Activated T-cell treated with anti-CD3 and anti-CD28 coated beads for 1 hour (primary cell): Measurements from ENCODE around the gene ETV7.
"Not testable (repeated sequence)": the region's sequence is repeated elsewhere in the genome, so short reads cannot be mapped to it uniquely, and the experiment has no call there.

Experiments used
- DNase-seq: peaks from one replicate; pipeline ENCODE4 v3.0.0-alpha.2; 2020; ENCODE audit warnings: low read depth

The ETV7 gene

DNA sequence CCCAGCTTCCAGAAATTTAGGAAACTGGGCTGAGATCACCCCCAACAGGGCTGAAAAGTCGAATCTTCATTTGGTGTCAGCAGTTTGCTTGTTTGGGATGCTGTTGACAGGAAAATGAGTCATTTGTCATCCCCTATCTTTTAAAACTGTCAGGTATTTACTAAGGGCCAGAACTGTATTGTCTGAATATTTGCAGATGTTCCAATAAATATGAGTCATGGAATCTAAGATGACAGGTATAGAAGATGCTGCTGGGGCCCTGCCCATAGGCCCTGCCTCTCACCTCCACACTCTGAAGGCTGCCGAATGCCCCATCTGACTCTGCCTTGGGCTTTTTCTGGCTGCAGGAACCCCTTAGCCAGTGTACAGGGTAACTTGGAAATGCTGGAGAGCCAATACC, 3.9 kb downstream of the ETV7 start:
- no peak for DNase-seq

DNA sequence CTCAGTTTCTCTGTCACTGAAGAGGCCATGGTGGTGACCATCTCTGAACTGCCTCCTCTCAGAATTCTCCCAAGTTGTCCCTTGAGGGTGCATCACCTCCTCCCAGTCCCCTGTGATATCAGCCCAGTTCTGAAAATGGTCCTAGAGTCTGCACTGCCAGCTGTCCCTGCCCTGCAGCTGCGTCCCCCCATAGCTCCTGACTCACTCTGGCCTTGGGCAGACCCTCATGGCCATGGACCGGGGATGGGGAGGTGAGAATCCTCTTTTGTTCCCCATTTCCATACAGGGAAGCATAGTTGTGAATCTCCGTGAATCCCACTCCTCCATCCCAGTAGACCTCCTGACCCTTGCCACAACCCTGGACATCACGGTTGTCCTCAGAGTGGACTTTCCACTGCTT, 4.5 kb downstream of the ETV7 start:
- DNase-seq: no peak

DNA sequence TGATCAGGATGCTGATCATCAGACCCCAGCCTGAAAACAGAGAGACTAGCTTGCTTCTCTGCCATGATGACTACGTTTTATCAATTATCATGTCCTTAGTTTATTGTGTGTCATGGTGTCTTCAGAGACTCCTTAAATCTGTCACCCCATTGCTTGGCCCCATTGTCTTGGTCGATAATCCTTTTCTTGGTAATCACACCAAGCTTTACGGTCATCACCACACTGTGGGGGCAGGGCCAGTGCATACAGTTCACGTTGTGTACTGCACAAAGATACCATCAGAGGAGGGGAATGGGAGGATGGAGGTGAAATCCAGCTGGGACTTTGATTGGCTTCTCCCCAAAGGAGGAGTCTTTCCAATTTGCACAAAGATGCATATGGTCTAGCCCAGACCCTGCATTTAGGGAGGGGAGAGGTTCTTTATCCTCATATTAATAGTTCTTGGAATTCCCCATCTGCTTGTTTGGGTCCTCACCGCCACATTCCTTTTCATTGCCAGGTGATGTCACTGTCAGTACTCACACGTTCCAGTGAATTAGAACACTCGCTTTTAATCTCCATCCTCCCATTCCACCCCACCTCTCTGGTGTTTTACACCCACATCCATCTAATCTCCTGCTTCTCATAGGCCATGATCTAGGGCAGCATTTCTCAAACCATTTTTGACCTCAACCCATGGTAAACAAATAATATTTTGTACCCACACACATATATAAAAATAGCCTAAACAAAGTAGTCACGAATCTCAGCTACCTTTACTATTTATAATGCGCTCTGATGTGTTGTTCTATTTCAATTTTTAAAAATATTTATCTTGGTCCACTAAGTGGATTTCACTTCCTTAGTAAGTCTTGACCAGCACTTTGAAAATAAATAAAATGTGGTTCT, 5.7 kb downstream of the ETV7 start:
- no peak for DNase-seq

DNA sequence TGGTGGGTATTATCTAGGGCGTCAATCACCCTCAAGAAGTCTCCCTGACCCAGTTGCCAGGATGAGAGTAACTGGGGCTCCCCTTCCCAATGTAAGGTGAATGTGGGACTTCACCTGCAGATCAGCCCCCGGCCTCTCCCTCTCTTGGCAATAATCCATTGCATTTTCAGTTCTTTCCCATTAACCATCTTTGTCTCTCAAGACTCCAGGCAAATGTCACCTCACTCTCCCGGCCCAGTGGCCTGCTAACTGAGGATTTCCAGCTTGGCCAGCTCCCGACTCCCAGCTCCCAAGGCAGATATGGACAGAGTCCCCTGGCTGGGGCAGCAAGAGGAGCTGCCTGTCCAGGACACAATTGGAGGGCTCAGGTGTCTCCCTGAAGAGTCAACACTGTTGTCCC, 7.3 kb downstream of the ETV7 start:
- no peak for DNase-seq

DNA sequence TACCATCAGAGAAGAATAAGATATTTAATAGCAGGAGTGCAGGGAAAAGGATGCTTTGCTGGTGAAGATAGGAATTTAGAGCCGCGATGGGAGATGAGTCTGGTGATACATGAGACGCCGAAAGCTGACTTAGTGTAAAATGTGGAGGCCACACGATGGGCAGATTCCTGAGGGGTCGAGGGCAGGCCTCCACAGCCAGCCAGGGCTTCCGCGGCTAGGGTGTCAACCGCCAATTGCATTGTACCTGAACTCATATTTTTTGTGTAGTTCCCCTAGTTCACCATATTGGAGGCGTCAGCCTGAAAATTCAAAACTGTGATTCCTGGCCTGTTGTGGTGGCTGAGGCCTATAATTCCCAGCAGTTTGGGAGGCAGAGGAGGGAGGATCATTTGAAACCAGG, 8.5 kb downstream of the ETV7 start:
- no peak for DNase-seq

DNA sequence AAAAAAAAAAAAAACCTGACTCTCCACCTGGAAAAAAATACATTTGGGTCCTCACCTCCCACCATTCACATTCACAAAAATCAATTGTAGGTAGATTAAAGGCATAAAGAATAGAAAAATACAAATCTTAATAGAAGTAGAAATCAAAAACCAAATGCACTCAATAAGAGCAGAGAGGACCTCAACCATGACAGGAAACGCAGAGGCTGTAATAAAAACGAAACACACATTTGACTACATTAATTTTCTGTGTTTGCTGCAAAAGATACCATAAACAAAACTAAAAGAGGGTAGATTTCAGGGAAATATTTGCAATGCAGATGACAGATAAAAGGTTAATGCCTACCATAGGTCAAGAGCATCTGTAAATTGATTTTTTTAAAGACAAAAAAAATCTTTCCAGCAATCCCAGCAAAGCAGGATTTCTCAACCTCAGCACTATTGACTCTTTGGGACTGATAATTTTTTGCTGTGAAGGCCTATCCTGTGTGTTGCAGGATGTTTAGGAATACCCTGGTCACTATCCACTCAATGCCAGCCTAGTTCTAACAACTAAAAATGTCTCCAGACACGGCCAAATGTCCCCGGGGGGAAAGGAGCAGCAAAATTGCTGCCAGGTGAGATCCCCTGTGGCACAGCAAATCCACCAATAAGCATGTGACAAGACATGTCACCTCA, 9.1 kb downstream of the ETV7 start:
- no peak for DNase-seq

DNA sequence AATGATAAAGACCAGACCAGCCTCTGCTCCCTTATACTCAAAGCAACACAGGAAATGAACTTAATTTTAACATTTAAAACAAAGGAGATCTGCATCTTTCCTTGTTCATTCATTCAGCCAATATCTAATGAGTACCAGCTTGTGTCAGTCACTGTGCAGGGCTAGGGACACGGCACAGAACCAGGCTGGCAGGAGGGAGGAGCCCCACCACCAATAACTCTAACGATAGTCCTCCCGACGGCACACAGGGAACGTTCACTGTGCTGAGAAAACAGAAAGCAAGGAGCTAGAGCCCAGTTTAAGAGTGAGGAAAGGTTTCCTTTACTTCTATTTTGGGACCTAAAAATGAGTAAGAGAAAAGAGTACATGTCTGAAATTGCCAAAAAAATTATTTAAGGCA, 9.9 kb downstream of the ETV7 start:
- no peak for DNase-seq

DNA sequence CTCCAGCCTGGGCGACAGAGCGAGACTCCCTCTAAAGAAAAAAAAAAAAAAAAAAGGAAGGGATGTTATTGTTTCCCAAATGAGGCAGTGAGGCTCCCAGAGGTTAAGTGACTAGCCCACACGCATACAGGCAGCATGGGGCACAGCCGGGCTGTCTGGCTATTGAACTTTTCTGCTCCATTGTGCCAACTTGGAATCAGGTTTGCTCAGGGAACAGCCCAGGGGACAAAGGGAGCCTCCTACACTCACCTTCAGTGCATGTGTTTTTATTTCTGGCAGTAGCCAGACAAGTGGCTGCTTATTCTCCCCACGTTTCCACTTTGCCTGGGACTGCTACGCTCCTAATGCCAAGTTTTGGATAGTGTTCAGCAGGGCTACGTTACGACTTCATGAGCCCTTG, 10.7 kb downstream of the ETV7 start:
- no peak for DNase-seq

DNA sequence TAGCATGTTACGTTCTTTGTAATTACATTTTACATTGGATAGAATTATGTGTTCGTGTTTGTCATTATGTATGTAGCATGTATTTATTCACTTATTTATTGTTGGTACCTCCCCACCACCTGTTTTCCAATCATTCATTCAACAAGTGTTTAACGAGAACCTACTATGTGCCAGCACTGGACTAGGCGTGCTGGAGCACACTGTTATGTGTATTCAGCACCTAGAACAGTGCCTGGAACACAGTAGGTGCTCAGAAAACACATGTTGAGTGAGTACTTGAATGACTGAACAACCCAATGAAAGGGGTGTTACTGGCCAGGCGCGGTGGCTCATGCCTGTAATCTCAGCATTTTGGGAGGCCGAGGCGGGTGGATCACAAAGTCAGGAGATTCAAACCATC, 11.3 kb downstream of the ETV7 start:
- no peak for DNase-seq

DNA sequence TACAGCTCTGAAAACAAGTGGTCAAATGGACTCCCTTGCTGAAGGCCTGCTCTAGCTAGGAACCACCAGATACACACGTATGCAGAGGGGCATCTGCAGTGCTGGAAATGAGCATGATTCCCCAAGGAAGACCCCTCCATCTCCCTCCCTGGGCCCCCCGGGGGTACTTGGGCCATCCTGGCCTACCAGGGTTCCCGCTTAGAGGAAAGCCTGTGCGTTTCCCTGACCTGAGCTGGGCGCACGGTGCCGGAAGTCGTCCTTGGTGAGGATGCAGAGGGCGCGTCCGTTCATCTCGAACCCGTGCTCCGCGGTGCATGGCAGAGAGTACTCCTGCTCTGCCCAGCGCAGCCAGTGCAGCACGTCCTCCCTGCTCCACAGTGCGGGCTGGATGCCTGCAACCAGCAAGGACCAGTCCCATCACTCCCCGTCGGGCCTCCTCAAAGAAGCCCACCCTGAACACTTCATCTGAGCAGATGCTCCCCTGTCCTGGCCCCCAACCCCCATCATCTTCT, 11.8 kb downstream of the ETV7 start:
- DNase-seq: no peak

DNA sequence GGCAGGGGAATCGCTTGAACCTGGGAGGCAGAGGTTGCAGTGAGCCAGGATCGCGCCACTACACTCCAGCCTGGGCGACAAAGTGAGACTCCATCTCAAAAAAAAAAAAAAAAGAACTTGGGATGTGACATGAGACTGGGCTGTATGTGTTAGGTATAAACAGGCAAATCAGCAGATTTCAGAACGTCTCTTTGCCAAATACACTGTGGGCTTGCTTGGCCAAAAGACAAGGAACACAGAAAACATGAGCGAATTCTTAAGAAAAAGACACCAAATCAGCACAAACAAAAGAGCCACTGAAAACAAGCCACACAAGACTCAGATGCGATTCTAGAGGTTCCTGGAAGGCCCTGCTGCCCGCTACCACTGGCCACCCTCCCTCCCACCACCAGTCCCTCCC, 12.5 kb downstream of the ETV7 start:
- no peak for DNase-seq

DNA sequence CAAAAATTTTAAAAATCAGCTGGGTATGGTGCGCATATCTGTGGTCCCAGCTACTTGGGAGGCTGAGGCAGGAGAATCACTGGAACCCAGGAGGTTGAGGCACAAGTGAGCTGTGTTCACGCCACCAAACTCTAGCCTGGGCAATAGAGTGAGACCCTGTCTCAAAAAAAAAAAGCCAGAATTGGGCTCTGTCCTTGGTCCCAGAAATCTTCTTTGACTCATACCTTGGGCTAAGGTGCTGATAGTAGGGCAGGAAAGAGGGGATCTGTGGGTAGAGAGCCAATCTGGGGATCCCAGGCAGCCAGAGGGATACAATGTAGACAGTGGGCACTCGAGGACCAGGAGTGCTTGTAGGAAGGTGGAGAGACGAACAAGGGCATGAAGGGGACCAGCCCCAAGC, 13.3 kb downstream of the ETV7 start:
- DNase-seq: no peak

DNA sequence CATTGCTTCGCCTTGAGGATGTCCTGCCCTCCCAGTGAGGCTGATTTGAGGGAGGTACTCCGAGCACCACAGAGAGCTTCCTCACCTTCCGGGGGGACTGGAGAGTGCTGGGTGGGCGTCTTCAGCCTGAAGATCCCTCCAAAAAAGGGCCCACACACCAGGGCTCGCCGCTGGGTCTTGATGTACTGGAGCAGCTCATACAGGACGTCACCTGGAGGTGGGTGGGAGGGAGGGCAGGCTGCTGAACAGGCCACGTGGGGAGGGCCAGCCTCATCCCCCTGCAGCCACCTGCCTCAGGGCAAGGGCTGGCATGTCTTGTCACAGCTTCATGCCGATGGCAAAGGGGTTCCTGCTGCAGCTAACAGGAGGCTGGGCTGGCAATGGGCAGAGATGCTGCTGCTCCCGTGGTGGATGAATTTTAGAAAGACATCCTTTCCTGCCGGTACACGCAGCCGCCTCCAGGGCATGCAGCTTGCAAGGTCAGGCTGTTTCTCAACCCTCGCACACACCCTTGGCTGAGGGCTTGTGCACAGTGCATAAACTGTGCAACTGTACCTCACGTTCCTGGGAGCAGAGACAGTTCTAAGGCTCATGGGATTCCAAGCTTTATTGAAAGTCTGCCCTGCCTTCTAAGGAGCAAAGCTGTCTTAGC, 14.0 kb downstream of the ETV7 start:
- DNase-seq: no peak

DNA sequence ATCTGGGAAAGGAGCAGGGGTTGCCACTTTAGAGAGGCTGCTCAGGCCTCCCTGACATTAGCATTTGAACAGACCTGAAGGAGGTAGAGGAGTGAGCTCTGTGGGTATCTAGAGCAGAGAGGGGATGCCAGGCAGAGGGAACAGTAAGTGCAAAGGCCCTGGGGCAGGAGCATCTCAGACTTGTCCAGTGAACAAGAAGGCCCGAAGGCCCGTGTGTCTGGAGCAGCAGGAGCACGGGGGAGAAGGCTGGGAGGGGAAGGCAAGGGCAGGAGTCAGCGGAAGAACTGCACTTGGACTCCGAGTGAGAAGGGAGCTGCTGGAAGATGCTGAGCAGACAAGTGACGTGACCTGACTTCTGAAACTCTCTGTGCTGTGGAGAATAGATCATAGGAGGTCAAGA, 15.4 kb downstream of the ETV7 start:
- DNase-seq: no peak

DNA sequence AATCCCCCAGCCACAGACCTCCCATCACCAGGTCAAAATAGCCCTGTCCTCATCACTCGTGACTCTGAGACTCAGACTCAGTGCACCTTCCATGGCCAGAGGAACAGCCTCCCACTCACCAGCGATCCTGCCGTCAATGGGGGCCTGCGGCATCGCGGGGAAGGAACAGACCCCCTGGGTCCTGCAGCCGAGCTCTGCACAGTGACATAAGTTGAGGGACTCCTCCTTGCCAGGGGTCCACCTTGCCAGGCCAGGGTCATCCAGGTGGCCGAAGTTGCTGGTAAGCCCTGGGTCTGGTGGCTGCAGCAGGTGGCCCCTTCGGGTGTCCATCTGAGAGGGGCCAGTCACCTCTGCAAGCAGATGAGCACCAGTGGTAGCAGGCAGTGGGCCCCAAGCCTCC, 16.3 kb downstream of the ETV7 start:
- DNase-seq: no peak

DNA sequence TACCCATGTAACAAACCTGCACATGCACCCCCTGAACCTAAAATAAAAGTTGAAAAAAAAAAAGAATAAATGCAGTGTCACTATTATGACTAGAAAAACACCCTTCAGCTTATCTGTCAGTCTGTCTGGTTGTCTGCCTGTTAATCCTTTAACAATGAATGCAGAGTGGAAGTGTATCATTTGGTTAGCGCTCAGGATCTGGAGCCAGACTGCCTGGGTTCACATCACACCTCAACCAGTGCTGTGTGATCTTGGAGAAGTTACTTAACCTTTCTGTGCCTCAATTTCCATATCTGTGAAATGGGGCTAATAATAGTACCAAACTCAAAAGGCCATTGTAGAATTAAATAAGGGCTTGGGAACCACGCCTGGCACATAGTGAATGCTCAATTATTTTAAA, 16.8 kb downstream of the ETV7 start:
- no peak for DNase-seq

DNA sequence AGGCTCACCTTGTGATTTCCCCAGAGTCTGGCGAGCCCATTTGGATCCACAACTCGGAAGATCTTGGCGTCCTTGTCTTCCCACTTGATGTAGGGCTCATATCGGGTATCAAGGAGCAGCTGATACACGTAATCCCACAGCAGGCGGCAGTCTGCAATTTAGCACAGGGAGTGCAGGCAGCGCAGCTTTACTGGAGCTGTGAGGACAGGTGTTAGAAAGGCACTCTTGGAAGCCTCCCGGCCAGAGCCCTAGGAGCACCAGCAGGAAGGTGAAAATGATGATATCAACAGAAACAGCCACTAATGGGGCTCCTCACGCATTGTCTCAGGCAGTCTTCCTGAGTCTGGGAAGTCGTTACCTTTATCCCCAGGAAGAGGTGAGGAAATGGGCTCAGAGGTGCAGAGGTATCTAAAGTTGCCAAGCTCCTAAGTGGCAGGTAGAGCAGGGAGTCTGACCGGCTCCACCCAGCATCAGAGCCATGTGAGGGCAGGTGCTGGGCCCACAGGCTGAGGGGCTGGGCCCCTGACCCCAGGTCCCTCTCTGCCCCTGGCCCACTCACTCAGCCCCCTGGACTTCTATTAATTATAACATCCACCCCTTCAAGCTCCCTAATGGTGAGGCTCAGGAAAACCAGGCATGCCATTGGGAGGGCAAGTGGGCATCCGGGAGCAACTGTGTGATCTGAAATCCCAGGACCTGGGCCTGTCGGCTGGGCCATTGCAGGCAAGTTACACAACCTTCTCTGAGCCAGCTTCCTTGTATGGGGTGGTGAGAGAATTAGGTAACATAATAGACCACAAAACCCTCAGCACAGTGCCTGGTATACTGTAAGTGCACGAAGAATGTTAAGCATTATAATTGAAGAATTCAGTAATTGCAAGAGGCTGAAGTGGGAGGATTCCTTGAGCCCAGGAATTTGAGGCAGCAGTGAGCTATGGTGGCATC, 18.3 kb downstream of the ETV7 start:
- DNase-seq: no peak

DNA sequence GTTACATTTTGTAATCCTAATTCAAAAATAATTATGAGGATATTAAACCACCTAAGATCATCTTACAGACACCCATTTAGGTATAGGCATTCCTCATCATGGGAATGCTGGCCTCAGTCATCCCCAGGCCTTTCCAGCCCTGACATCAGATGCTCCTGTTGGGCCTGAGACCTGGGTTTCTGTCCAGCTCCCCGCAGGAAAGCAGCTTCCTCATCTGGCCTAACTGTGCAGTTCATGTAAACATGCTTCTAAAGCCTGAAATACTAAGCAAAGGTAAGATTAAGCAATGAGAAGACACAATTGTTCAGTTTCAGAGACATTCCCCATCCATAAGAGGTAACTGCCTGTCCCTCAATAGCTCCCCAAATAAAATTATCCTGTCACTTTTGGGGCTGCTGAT, 19.0 kb downstream of the ETV7 start:
- no peak for DNase-seq

DNA sequence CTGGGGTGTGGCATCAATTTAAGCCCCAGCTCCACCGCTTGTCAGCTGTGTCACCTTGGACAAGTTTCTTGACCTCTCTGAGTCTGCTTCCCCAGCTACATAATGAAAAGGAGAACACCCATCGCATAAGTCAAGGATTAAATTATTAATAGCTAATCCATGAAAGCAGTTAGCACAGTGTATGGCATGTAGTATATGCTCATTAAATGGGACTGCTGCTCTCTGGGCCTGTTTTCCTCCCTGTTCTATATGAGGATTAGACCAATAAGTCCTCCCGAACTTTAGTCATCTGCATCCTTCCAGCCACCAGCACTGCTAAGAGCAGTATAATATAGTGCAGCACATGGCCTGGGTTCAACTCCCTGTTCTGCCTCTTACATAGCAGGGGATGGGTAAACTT, 19.7 kb downstream of the ETV7 start:
- DNase-seq: no peak

DNA sequence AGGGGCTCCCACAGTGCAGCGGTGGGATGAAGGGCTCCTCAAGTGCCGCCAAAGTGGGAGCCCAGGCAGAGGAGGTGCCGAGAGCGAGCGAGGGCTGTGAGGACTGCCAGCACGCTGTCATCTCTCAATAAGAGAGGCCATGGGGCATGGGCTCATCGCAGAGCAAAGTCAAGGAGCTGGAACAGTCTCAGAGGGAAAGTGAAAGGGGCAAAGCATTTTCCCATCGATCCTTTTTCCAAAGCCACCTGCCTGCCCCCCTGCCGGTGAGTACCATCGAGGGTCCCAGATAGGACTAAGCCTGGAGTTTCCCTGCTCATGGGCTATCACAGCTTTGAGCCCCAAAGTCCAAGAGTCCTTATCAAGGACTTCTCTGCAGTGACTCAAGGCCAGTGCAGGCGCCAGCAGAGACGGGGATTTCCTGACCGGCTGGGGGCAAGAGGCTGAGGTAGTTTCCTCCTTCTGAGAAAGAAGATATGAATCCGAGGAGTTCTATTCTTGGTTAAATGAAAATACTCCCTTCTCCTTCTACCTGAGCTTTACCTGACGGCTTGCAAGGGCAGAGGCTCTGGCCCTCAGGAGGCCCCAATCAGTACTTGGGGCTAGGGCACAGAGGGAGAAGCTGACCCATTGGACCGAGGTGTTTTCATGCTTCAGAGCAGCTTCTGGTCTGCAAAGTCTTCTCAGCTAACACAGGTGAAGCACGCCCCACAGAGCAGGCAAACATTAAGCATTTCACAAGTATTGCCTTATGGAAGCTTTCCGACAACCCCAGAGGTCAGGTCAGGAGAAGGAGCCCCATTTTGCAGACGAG, 22.6 kb downstream of the ETV7 start:
- DNase-seq: no peak

DNA sequence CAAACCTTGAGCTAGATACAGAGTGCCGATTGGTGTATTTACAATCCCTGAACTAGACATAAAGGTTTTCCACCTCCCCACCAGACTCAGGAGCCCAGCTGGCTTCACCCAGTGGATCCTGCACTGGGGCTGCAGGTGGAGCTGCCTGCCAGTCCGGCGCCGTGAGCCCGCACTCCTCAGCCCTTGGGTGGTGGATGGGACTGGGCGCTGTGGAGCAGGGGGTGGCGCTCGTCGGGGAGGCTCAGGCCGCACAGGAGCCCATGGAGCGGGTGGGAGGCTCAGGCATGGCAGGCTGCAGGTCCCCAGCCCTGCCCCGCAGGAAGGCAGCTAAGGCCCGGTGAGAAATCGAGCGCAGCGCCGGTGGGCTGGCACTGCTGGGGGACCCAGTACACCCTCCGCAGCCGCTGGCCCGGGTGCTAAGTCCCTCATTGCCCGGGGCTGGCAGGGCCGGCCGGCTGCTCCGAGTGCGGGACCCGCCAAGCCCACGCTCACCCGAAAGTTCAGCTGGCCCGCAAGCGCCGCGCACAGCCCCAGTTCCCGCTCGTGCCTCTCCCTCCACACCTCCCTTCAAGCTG, 23.3 kb downstream of the ETV7 start:
- DNase-seq: not testable (repeated sequence)
